GM21360 (cell line): ENCODE data around the gene RGS10.

ENCODE experiments used
- ATAC-seq: cut with Tn5 transposase; IDR thresholded peaks from one replicate; pipeline ENCODE4 v1.9.1; 2021; ENCODE audit warnings: mild to moderate bottlenecking, moderate library complexity; ENCODE audit not compliant: unreplicated experiment

RGS10 gene

GRCh38 chr10:119499677-119500002 is 42.9 kb downstream of the RGS10 start:
- no peak for ATAC-seq

- ATAC-seq = no peak
These were observed 43.4 kb downstream of the RGS10 start for GRCh38 chr10:119498889-119499676.

- ATAC-seq = no peak
These were observed 45.3 kb downstream of the RGS10 start for GRCh38 chr10:119497243-119497642.

- ATAC-seq = peak; percentile 72
These were observed 46.2 kb downstream of the RGS10 start for GRCh38 chr10:119496273-119496672.

GRCh38 chr10:119495545-119495944 is 47.0 kb downstream of the RGS10 start:
- ATAC-seq = no peak

- no peak for ATAC-seq
These were observed 47.5 kb downstream of the RGS10 start for GRCh38 chr10:119495021-119495505.

GRCh38 chr10:119494236-119495020 is 48.1 kb downstream of the RGS10 start:
- no peak for ATAC-seq

GRCh38 chr10:119493155-119493554 is 49.4 kb downstream of the RGS10 start:
- ATAC-seq = no peak

- ATAC-seq = no peak
These were observed 50.4 kb downstream of the RGS10 start for GRCh38 chr10:119491966-119492757.

- ATAC-seq = no peak
These were observed 52.6 kb downstream of the RGS10 start for GRCh38 chr10:119489991-119490326.

- no peak for ATAC-seq
These were observed 53.8 kb downstream of the RGS10 start for GRCh38 chr10:119488675-119489074.

- ATAC-seq = no peak
These were observed 58.7 kb downstream of the RGS10 start for GRCh38 chr10:119483839-119484238.

- no peak for ATAC-seq
These were observed 59.5 kb downstream of the RGS10 start for GRCh38 chr10:119483001-119483400.

GRCh38 chr10:119481781-119482426 is 60.6 kb downstream of the RGS10 start:
- ATAC-seq = no peak

- ATAC-seq = no peak
These were observed 61.9 kb downstream of the RGS10 start for GRCh38 chr10:119480667-119481066.

GRCh38 chr10:119479532-119479931 is 63.0 kb downstream of the RGS10 start:
- ATAC-seq = no peak

- no peak for ATAC-seq
These were observed 63.6 kb downstream of the RGS10 start for GRCh38 chr10:119478811-119479341.

- peak; percentile 83 for ATAC-seq
These were observed 64.3 kb downstream of the RGS10 start for GRCh38 chr10:119478111-119478802.

GRCh38 chr10:119477444-119477843 is 65.1 kb downstream of the RGS10 start:
- ATAC-seq = peak; percentile 72

GRCh38 chr10:119474606-119475005 is 67.9 kb downstream of the RGS10 start:
- no peak for ATAC-seq
